HepG2 (cell line): ENCODE measurements around the gene PVALB. TPM values are rescaled to one million over a fixed set of nuclear protein-coding genes. Genes with fewer than 3 reads are reported as not detected.

Source experiments
- ATAC-seq: fragments of 200-7000 bp; cut with Tn5 transposase; 3 replicates; pipeline ENCODE4 v1.9.1; 2020; ENCODE audit warnings: mild to moderate bottlenecking, moderate library complexity
- BruUV-seq: library from RNA; stranded (reverse); fragments of 400-500 nt; replicated peaks from 2 replicates; lab custom pipeline; 2021; lab: Mats Ljungman, UMichigan
- CTCF ChIA-PET: fragments of 300-600 bp; formaldehyde crosslinking; extraction: SDS; loops from one replicate; lab custom pipeline; 2021; ENCODE audit warnings: low total read pairs, inconsistent platforms, low intra/inter-chr PET ratio; lab: Yijun Ruan, JAX
- POLR2A ChIA-PET: fragments of 350-600 bp; sonication (Branson Sonifier 250); formaldehyde crosslinking; loops from one replicate; lab custom pipeline; 2020; ENCODE audit warnings: antibody characterized with exemption, inconsistent platforms; lab: Yijun Ruan, JAX
- DNase-seq: peaks from one replicate; pipeline ENCODE4 v3.0.0-alpha.2; 2015; ENCODE audit warnings: low spot score
- FAIRE-seq: peaks from 3 replicates; lab custom pipeline; 2011; peaks lifted over from hg19 to GRCh38; lab: Jason Lieb, UNC
- H2AFZ ChIP-seq: one replicate; pipeline ENCODE4 v1.6.1; 2011; ENCODE audit warnings: low read length, inconsistent platforms
- H3K27ac ChIP-seq: fragments of 300-600 bp; 3 replicates; pipeline ENCODE4 v1.8.0; 2011; ENCODE audit warnings: mixed run types, mild to moderate bottlenecking, mixed read lengths, low read length, inconsistent platforms; ENCODE audit not compliant: insufficient read depth; ENCODE audit errors: extremely low read length
- H3K27me3 ChIP-seq, 2 experiments: fragments of 200-600 bp in 1 of 2; 2 replicates in 1 of 2; 3 replicates in 1 of 2; pipeline versions ENCODE4 v1.6.0 to v1.8.0; 2011; ENCODE audit warnings: low read length in 2 of 2, mild to moderate bottlenecking in 2 of 2, moderate library complexity in 2 of 2, inconsistent platforms in 1 of 2; ENCODE audit not compliant: insufficient read depth in 2 of 2, control insufficient read depth in 1 of 2
- H3K36me3 ChIP-seq, 2 experiments: fragments of 200-600 bp in 1 of 2; replicated peaks in 1 of 2; 2 replicates in 1 of 2; 3 replicates in 1 of 2; pipeline versions ENCODE4 v1.5.1 to v1.8.0; 2011; ENCODE audit warnings: low read length in 2 of 2, inconsistent platforms in 1 of 2; ENCODE audit not compliant: insufficient read depth in 2 of 2, control insufficient read depth in 1 of 2
- H3K4me1 ChIP-seq: 2 replicates; pipeline ENCODE4 v1.5.1; 2012; ENCODE audit warnings: low read length, inconsistent platforms; ENCODE audit not compliant: insufficient read depth
- H3K4me2 ChIP-seq: 2 replicates; pipeline ENCODE4 v1.6.0; 2011; ENCODE audit warnings: low read depth, low read length, inconsistent platforms
- H3K4me3 ChIP-seq, 3 experiments: fragments of 200-600 bp in 1 of 3; sonication (generic), shearing (Covaris generic) in 1 of 3; replicated peaks in 1 of 3; 2 replicates each; pipeline ENCODE4 v1.5.1; 2011 to 2016; ENCODE audit warnings: low read length in 3 of 3, inconsistent platforms in 2 of 3, low read depth in 2 of 3, mild to moderate bottlenecking in 2 of 3, control low read depth in 1 of 3, mixed read lengths in 1 of 3; ENCODE audit not compliant: insufficient read depth in 1 of 3
- H3K79me2 ChIP-seq: one replicate; pipeline ENCODE4 v1.6.1; 2011; ENCODE audit warnings: low read length, inconsistent platforms; ENCODE audit not compliant: insufficient read depth
- H3K9ac ChIP-seq: 2 replicates; pipeline ENCODE4 v1.6.0; 2011; ENCODE audit warnings: mild to moderate bottlenecking, low read depth, low read length, inconsistent platforms; ENCODE audit not compliant: insufficient read depth
- H3K9me3 ChIP-seq: 2 replicates; pipeline ENCODE4 v1.5.1; 2012; ENCODE audit warnings: mild to moderate bottlenecking, low read length
- H4K20me1 ChIP-seq: 2 replicates; pipeline ENCODE4 v1.6.0; 2011; ENCODE audit warnings: inconsistent platforms, mild to moderate bottlenecking, low read length, moderate library complexity; ENCODE audit not compliant: insufficient read depth
- CHD4 ChIP-seq: fragments of 200-600 bp; sonication (generic); IDR thresholded peaks from 2 replicates; pipeline ENCODE4 v1.7.0; 2017; ENCODE audit warnings: mild to moderate bottlenecking, low read length, borderline replicate concordance
- GFI1 ChIP-seq: sonication (generic); formaldehyde crosslinking; IDR thresholded peaks from 2 replicates; pipeline ENCODE4 v1.5.0; 2020; ENCODE audit warnings: missing genetic modification reagents, mild to moderate bottlenecking, borderline replicate concordance
- GTF2F1 ChIP-seq: fragments of 150-350 bp; IDR thresholded peaks from 2 replicates; pipeline ENCODE4 v1.6.1; 2014; ENCODE audit warnings: low read length
- HMG20A ChIP-seq: IDR thresholded peaks from 2 replicates; pipeline ENCODE4 v1.6.1; 2016; ENCODE audit warnings: borderline replicate concordance
- KAT2B ChIP-seq: fragments of 150-350 bp; IDR thresholded peaks from 2 replicates; pipeline ENCODE4 v1.6.1; 2014; ENCODE audit warnings: low read depth, low read length, borderline replicate concordance
- KIAA2018 ChIP-seq: sonication (generic); formaldehyde crosslinking; IDR thresholded peaks from 2 replicates; pipeline ENCODE4 v1.5.0; 2020; ENCODE audit warnings: mild to moderate bottlenecking, missing genetic modification reagents, borderline replicate concordance
- MIER3 ChIP-seq: IDR thresholded peaks from 2 replicates; pipeline ENCODE4 v1.6.1; 2016; ENCODE audit warnings: missing compliant biosample characterization, borderline replicate concordance
- NFE2 ChIP-seq: sonication (generic); formaldehyde crosslinking; IDR thresholded peaks from 2 replicates; pipeline ENCODE4 v1.4.0; 2020; ENCODE audit warnings: missing genetic modification reagents
- ZBTB2 ChIP-seq: sonication (generic); formaldehyde crosslinking; IDR thresholded peaks from 2 replicates; pipeline ENCODE4 v1.8.0; 2022; ENCODE audit warnings: low read depth, missing genetic modification reagents
- ZC3H13 ChIP-seq: sonication (generic); formaldehyde crosslinking; IDR thresholded peaks from 2 replicates; pipeline ENCODE4 v1.8.1; 2023; ENCODE audit warnings: mild to moderate bottlenecking, missing genetic modification reagents, moderate library complexity
- ZFP82 ChIP-seq: sonication (generic); formaldehyde crosslinking; IDR thresholded peaks from 2 replicates; pipeline ENCODE4 v1.5.1; 2020; ENCODE audit warnings: mild to moderate bottlenecking, missing genetic modification reagents, borderline replicate concordance
- ZKSCAN1 ChIP-seq: fragments of 150-350 bp; IDR thresholded peaks from 2 replicates; pipeline ENCODE4 v1.6.1; 2014; ENCODE audit warnings: low read length
- ZNF10 ChIP-seq: sonication (generic); formaldehyde crosslinking; IDR thresholded peaks from 2 replicates; pipeline ENCODE4 v1.4.0; 2020; ENCODE audit warnings: mild to moderate bottlenecking, low read depth, missing genetic modification reagents, borderline replicate concordance
- ZNF180 ChIP-seq: sonication (generic); formaldehyde crosslinking; IDR thresholded peaks from 2 replicates; pipeline ENCODE4 v1.4.0; 2020; ENCODE audit warnings: low read depth, missing genetic modification reagents, borderline replicate concordance
- WGBS: methylation state at CpG from one replicate; pipeline ENCODE4 v1.1.6; 2017; ENCODE audit warnings: low lambda C conversion rate; 5-methylcytosine and 5-hydroxymethylcytosine counted together
- in situ Hi-C: cut with HindIII; loops from 2 replicates; pipeline ENCODE4 v1.10.0; 2017; ENCODE audit warnings: low pct_unique_long_range_greater_than_20kb; ENCODE audit not compliant: extremely low pct_ligation_motif_present
- intact Hi-C: fragments of 100-400 bp; cut with micrococcal nuclease; formaldehyde crosslinking; loops from one replicate; pipeline ENCODE4 v1.10.0; 2022; ENCODE audit not compliant: unreplicated experiment
- polyA plus RNA-seq, 8 experiments: library from polyadenylated mRNA; depleted of rRNA in 3 of 8; stranded (reverse) in 7 of 8; unstranded in 1 of 8; fragments of >200 nt; fragmentation: Illumina TruSeq in 4 of 8; extraction: Trizol in 4 of 8; gene quantifications; 2 replicates each; pipeline versions ENCODE4 v1.2.1 to v1.2.3, GENCODE V29; 2011 to 2016; ENCODE audit warnings: low read depth in 4 of 8, missing spikeins in 1 of 8, mixed read lengths in 1 of 8; ENCODE audit not compliant: insufficient read depth in 1 of 8
- total RNA-seq, 5 experiments: library from RNA; depleted of rRNA; stranded (reverse); fragments of >200 nt; fragmentation: Illumina TruSeq; extraction: Trizol; gene quantifications; 2 replicates each; pipeline ENCODE4 v1.2.3, GENCODE V29; 2016; ENCODE audit warnings: low read depth in 1 of 5

Gene PVALB
- total and polyA plus RNA-seq, 2 of the 13 experiments (the other 11 are each of a cell fraction or from before 2014, with no cell fraction given) = not detected

- TF ChIP-seq ZFP82 (CRISPR knock-in tag) = no peak
- no peak for TF ChIP-seq HMG20A (CRISPR knock-in tag)
- no peak for TF ChIP-seq MIER3
These were observed 5.7 kb upstream of the PVALB start (continued) for GRCh38 chr22:36822581-36822980.

GRCh38 chr22:36819112-36819511 is 2.3 kb upstream of the PVALB start:
- Histone ChIP-seq H3K4me1 (no peaks in the 10 kb centered on the region), H3K4me2 (no peak overlapping the region), H3K36me3 (no peaks in the 10 kb centered on the region), H3K9ac (no peak overlapping the region), H4K20me1 (no peaks in the 10 kb centered on the region), H3K79me2 (no peaks in the 10 kb centered on the region), H3K9me3 (no peaks in the 10 kb centered on the region), H3K4me3 (no peak overlapping the region), H3K27me3 (peaks cover 7 to 70% of the 10 kb centered on the region in 2 experiments; a peak in 4 of 5 replicates), H3K27ac (no peak overlapping the region), H2AFZ (no peak overlapping the region)
- no TSS peak for BruUV-seq
- DNase-seq (no peak), FAIRE-seq (no peak), ATAC-seq (no peak)
- WGBS = 2% methylated on average over 8 of the region's 9 CpGs
- ChIA-PET CTCF (no interaction called here), POLR2A (no interaction called here)
- intact Hi-C loops = no loop called here
- in situ Hi-C loops = no loop called here
- TF ChIP-seq ZC3H13 (CRISPR knock-in tag) (no peak), CHD4 (no peak), ZBTB2 (no peak), KAT2B (no peak), ZKSCAN1 (no peak), GTF2F1 (no peak), ZNF180 (CRISPR knock-in tag) (no peak), KIAA2018 (CRISPR knock-in tag) (no peak), GFI1 (no peak), ZNF10 (CRISPR knock-in tag) (no peak), NFE2 (CRISPR knock-in tag) (no peak)
